ENCODE measurements around the gene GPR153.
A peak's percentile ranks its signal among the peaks of the same experiment; 100 is the strongest.
"Not testable (repeated sequence)": the region's sequence is repeated elsewhere in the genome, so short reads cannot be mapped to it uniquely, and the experiment has no call there.

The GPR153 gene

GRCh38 chr1:6260961-6261614 lies at the start of gene GPR153:
Gene GPR153, minus strand, starts transcription at chr1:6261098. Its CDS starts 6,193 bp downstream, at chr1:6254905.
- peak; percentile 17 for DNase-seq

- DNase-seq: no peak
Observed at GRCh38 chr1:6310116-6310848, 49.4 kb upstream of the GPR153 start.

GRCh38 chr1:6309564-6309963 lies 48.7 kb upstream of the GPR153 start:
- DNase-seq: no peak

- DNase-seq: no peak
Observed at GRCh38 chr1:6308449-6308848, 47.6 kb upstream of the GPR153 start.

GRCh38 chr1:6307682-6308081 lies 46.8 kb upstream of the GPR153 start:
- DNase-seq: not testable (repeated sequence)

- DNase-seq: no peak
Observed at GRCh38 chr1:6307099-6307498, 46.2 kb upstream of the GPR153 start.

- no peak for DNase-seq
Observed at GRCh38 chr1:6303397-6304012, 42.6 kb upstream of the GPR153 start.

GRCh38 chr1:6302568-6302967 lies 41.7 kb upstream of the GPR153 start:
- no peak for DNase-seq

GRCh38 chr1:6301526-6301925 lies 40.6 kb upstream of the GPR153 start:
- no peak for DNase-seq

- DNase-seq: no peak
Observed at GRCh38 chr1:6300342-6301048, 39.6 kb upstream of the GPR153 start.

- no peak for DNase-seq
Observed at GRCh38 chr1:6299557-6300165, 38.8 kb upstream of the GPR153 start.

- DNase-seq: no peak
Observed at GRCh38 chr1:6298940-6299465, 38.1 kb upstream of the GPR153 start.

- DNase-seq: no peak
Observed at GRCh38 chr1:6298530-6298929, 37.6 kb upstream of the GPR153 start.

- DNase-seq: no peak
Observed at GRCh38 chr1:6295910-6296309, 35.0 kb upstream of the GPR153 start.

- no peak for DNase-seq
Observed at GRCh38 chr1:6294890-6295556, 34.1 kb upstream of the GPR153 start.

GRCh38 chr1:6294080-6294889 lies 33.4 kb upstream of the GPR153 start:
- no peak for DNase-seq

- no peak for DNase-seq
Observed at GRCh38 chr1:6292102-6292501, 31.2 kb upstream of the GPR153 start.

- no peak for DNase-seq
Observed at GRCh38 chr1:6288665-6289064, 27.8 kb upstream of the GPR153 start.

- no peak for DNase-seq
Observed at GRCh38 chr1:6288026-6288425, 27.1 kb upstream of the GPR153 start.

- no peak for DNase-seq
Observed at GRCh38 chr1:6287431-6287886, 26.6 kb upstream of the GPR153 start.

GRCh38 chr1:6287029-6287428 lies 26.1 kb upstream of the GPR153 start:
- DNase-seq: no peak
